ENCODE measurements around the gene PRKCA. TPM values are rescaled to one million over a fixed set of nuclear protein-coding genes. Genes with fewer than 3 reads are reported as not detected.

PRKCA gene
- total RNA-seq, 1 experiment from 2014 or later = 17.9 TPM

DNA sequence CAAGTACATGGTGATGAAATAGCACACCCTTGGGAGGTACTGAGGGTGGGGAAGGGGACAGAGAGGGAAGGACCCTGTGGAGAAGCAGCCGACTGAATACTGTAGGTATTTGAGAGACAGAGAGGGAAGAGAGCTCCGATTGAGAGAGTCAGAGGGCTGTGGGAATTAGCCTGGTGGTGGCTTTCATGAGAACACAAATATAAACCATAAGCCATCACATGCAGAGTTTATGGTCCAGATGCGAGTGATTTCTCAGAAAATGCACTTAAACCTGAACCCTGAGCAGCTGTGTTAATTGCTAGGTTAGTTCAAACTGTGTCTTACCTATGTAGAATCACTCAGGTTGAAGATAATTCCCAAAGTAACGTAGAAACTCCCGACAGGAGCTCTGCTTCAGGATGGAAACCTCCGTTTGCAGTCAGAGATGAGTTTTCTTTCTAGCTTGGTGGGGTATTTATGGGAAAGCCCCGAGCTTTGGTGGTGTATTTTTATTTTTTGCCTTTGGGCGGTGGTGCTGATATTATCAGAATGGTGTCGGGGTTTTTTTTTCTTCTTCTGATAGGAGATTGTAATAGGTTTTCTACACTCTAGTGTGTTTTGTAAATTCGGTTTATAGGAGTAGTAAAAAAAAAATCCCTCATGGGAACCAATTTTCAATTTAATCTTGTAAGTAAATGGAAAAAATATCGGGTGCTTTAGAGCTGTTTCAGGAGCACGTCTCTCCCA is 347.6 kb downstream of the PRKCA start:
- no peak for DNase-seq (ENCODE audit: low read depth)

DNA sequence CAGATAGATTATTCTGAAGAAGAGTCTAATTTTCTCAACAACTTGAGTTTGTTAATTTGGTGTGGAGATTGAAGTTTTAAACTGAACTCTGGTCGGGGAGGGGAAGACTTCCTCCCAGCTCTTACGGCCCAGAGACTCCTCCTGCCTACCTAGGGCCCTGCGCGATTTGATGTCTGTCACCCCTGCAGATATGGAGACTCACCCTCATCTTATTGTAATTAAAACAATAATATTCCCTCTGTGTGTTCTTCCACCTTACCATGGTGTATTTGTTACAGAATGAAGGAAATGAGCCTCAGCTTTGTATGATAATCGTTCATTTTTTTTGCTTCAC is 348.1 kb downstream of the PRKCA start:
- no peak for DNase-seq (ENCODE audit: low read depth)

DNA sequence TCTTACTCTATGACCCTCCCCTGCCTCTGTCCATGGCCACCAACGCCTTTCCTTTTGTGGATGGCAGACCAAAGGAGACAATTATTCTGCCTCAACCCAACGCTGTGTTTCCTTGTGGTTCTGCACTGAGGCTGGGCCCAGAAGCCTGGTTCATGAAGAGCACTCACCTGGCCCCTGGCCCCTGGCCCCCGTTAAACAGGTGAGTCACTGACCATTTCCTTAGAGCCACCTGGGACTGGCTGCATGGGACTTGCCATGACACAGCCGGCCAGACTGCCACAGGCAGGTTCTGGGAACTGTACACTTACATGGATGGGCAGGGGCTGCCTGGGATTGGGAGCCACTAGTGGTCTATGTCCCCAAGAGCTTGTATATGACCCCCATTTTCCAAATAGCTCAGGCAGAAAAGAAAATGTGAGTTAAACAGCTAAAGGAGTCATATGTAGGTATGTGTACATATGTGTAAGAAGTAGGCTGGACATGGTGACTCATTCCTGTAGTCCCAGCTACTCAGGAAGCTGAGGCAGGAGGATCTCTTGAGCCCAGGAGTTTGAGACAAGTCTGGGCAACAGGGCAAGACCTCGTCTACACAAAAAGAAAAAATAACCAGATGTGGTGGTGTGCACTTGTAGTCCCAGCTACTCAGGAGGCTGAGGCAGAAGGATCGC is 350.6 kb downstream of the PRKCA start:
- peak; percentile 24 for DNase-seq (ENCODE audit: low read depth)

DNA sequence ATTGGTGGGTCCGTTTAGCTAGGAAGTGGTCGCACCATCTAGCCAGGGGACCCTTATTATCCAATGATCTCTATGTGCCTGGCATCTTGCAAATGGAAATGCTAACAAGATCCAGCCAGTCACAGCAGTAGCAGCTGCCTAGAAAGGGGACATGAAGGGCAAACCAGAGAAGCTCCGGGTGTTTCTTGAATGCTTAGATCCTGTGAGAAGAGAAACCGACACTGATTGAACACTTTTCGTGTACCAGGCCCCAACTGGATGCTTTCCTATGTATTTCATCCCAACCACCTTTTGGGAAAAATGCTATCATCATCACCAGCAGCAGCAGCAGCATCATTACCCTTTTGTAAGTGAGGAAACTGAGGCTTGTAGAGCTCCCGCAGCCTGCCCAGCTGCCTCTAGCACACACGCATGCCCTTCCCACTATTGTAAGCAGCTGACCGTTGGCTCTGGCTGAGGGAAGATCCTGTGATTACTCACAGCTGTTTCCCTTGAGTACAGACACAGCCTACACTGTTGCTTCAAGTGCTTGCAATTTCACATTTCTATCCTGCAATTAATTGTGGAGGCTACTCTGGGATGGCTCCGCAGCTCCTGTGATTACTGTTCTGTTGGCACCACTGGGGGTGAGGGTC is 351.8 kb downstream of the PRKCA start:
- DNase-seq (ENCODE audit: low read depth) = no peak

DNA sequence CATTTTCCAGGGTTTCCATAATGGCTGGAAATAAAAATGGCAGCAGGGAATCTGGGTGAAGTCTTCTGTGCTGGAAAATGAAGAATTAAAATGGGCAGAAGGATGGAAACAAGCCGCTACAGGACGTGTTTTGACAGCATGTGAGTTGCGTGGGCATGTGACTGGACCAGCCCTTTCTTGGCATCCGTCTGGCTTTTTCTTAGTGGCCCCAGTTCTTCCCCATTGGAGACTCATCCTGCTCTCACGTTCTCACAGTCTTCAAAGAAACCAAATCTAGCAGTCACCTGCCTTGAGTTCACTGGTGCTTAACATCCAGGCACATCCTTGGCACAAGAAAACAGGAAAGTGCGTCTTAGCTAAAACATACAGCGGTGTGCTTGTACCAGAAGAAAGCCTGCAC is 352.4 kb downstream of the PRKCA start:
- DNase-seq (ENCODE audit: low read depth) = no peak

DNA sequence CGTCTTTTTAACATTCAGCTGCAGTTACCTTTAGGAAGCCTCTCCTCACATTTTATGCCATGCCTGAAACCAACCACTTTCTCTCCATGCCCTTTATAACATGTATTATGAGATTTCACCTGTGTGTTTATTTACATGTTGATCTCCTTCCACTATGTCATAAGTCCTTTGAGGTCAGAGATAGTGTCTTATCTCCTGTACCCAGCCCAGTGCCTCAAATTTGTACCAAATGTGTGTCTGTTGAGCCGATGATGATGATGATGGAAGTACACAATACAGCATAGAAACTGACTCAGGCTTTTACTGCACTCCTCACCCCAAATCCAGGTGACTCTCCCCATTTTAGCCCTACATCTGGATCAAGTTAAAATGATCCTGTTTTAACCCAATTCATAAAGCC is 353.0 kb downstream of the PRKCA start:
- DNase-seq (ENCODE audit: low read depth) = no peak

DNA sequence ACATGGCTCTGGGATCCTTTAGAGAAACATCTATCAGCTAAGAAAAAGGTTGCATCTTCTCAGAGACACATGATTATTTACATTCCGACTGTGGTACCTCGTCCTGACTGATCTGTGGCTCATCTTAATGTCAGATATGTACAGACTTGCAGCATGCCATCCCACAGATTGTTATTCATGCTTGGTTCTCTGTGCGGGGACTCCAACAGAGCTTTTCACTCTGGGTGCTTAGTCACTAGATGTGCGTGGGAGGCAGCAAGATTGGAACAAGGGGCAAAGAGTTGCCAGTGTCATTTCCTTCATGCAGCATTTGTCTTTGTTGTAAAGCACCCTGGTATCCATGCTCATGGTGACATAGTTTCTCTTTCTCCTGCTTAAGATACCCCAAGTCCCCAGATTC is 353.4 kb downstream of the PRKCA start:
- DNase-seq (ENCODE audit: low read depth) = peak; percentile 7

DNA sequence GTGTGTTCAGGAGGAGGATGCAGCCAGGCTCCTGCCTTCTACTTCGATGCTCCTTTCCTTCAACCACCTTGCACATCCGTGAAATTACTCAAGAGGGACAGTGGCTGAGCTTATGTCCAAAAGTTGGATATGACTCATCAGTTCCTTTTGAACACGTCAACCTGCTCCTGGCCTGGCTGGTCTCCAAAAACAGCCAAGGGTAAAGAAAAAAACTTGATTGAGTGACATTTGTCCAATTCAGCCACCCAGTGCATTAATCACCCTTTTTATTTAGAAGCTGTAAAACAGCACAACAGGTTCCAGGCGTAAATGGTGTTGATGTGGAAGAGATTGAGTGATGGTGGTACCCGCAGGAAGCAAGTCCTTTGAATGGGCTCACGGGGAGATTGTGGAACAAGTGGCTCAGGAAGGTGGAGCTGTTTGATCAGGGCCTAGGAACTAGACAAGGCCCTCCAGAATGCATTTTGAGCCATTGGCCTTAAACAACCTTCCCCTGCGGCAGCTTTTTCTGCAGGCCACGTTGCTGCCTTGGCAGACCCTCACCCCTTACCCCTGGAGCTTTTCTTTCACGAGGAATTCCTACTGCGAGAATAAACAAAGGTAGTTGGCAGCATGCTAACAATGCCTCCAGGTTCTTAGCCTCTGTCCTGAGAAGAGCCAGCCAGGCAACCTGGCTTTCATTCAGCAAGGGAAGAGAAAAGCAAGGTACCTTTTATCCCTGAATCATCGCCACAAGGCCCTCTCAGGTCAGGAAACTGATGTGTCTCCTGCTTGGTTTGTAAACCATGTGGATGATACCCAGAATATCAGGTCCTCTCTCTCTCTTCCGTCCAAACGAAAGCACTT is 359.2 kb downstream of the PRKCA start:
- DNase-seq (ENCODE audit: low read depth) = peak; percentile 92

DNA sequence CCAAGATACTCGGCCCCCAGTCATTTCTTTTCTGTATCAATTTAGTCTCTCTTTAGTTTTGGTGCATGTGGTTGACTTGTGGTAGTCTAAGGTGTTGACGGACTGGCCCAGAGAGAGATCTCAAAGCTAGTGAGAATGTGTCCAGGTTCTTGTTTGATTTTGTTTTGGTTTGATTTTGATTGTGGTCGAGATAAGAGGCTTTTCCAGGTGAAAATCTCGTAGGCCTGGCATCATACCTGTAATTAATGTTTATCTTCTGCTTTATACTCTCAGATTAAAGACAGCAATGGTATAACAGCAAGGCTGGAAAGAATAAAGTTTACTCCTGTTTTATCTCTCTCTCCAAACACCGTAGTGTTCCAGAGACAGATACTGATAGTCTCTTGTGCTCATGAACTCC is 360.1 kb downstream of the PRKCA start:
- DNase-seq (ENCODE audit: low read depth) = no peak

DNA sequence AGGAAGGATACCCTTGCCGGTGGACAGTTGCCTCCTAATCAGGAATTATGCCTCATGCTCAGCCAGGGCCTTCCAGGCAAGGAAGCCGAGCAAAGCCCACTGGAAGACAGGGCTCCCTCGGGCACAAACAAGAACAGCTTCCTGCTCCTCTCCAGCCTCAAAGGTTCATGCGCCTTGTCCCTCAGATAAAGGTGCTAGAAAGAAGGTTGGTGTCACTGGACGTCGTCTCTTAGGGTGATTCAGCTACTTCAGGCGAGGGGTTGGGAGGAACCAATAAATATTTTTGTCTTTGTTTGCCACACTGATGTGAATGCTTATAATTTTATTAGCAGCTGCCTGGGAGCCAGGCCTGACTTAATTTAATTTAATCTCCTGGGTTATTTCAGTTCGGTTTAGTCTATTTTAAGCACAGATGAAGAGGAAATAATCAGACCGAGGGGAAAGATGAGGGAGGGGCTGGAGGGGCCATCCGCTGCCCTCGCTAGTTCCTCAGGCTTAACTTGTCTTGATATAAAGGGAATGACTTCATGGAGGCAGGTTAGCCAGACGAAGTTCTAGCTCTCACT is 360.7 kb downstream of the PRKCA start:
- DNase-seq (ENCODE audit: low read depth) = no peak

DNA sequence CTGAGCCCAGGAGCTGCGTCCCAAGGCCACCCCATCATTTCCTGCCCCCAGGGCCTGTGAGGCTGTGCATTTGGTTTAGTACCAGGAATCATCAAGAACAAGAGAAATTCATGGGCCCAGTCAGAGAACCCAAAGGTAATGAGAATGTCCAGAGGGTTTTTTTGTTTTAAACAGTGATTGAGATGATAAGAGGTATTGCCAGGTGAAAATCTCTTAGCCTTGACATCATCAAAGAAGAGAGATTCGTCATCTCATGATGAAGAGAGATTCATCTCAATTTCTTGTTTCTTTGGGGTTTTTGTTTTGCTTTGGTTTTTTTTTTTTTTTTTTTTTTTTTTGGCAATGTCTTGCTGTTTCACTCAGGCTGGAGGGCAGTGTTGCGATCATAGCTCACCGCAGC is 361.9 kb downstream of the PRKCA start:
- peak; percentile 8 for DNase-seq (ENCODE audit: low read depth)

DNA sequence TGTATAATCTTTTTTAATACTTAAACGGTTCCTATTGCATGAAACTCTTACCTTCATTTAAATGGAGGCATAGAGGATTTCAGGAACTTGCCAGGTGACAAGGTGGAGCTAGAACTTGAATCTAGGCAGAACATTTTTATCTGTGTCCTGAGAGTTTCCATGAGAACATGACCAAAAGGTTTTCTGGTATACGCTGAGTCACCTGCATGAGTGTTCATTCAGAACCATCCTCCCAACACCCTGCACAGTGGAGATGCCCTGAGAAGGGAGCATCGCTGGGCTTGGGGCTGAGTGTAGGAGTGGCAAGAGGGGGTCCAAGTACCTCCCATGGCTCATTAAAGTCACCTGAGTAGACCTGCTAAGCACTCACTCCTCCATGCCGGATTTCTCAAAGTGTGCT is 362.8 kb downstream of the PRKCA start:
- DNase-seq (ENCODE audit: low read depth) = peak; percentile 22

DNA sequence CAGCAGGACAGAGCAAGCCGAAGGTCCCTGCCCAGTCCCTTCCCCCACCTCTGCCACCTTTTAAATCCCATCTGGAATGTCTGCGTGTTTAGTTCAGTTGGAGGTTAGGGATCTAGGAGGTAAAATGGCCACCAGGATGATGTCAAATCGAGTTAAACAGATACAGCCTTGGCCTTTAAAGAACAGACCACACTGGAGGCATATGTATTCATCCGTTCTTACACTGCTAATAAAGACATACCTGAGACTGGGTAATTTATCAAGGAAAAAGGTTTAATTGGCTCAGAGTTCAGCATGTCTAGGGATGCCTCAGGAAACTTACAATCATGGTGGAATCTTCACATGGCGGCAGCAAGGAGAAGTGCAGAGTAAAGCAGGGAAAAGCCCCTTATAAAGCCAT is 364.7 kb downstream of the PRKCA start:
- no peak for DNase-seq (ENCODE audit: low read depth)

DNA sequence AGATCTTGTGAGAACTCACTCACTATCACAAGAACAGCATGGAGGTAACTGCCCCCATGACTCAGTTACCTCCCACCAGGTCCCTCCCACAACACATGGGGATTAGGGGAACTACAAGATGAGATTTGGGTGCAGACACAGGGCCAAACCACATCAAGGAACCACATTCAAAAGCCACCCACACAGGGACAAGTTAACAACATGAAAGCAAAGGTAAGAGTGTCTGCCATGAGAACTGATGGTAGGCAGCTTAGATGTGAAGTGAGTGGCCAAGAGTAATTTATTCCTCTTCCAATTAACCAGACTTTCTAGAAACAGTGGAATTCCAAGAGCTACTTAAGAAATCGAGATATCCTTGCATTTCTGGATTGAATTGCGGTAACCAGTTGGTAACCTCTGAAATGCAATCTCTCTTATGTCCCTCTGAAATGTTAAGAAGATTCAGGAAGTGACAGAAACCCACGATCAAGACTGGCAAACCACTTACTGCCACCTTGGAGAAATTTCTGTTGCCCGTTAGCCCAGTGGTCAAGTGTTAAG is 365.1 kb downstream of the PRKCA start:
- DNase-seq (ENCODE audit: low read depth) = no peak

DNA sequence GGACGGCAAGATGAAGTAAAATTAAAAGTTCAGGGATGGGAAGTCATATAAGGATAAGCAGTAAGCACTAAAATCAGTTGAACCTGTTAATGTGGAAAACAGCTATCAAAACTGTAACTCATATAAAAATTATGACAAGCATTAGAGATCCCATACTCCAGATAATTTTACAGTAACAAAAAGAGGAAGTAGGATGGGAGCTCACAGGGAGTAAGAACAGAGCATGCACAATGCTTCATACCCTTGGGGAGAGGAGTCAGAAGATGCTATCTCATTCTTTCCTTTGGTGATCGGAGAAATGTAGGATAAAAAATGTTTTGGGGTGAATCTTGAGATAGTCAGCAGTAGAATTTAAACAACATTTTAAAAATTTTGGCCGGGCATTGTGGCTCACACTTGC is 367.8 kb downstream of the PRKCA start:
- no peak for DNase-seq (ENCODE audit: low read depth)

DNA sequence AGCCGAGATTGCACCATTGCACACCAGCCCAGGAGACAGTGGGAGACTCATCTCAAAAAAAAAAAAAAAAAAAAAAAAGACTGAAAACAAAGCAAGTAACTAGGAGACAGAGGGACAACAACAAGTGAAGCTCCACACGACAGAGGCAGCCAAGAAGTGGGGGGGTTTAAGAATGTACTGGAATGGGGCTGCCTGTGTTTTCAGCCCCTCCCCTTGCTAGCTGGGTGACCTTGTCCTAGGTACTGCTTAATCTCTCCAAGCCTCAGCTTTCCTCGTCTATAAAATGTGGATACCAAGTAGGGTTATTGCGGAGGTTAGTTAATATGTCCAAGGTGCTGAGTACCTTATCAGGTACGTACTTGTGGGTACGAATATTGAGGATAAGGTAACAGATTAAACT is 368.7 kb downstream of the PRKCA start:
- peak; percentile 20 for DNase-seq (ENCODE audit: low read depth)

DNA sequence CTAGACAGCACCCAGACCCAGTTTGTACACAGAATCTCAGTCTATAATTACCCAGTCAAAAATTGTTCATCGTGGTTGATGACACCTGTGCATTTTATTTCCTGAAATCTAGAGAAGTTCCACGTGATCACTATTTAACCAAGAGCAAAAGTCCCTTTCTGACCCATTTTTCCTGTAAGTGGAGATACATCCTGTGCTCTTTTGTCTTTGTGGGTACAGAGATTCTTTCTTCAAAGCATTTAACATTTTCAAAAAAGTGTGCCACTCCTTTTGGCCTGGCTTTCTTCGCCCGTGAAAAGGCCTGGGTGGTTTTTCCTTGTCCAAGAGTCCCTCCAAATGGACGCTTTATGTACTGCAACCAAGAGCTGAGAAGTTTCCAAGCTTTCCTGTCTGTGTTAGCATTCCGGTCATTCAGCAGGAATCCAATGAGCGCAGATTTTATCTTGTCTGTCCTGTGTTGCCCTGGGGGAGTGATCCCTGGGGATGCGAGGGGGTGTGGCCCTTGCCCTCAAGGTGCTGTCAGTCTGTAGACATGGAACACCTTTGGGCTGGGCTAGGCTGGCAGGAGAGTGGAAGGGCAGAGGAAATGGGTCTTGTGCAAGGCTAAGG is 371.4 kb downstream of the PRKCA start:
- peak; percentile 62 for DNase-seq (ENCODE audit: low read depth)

DNA sequence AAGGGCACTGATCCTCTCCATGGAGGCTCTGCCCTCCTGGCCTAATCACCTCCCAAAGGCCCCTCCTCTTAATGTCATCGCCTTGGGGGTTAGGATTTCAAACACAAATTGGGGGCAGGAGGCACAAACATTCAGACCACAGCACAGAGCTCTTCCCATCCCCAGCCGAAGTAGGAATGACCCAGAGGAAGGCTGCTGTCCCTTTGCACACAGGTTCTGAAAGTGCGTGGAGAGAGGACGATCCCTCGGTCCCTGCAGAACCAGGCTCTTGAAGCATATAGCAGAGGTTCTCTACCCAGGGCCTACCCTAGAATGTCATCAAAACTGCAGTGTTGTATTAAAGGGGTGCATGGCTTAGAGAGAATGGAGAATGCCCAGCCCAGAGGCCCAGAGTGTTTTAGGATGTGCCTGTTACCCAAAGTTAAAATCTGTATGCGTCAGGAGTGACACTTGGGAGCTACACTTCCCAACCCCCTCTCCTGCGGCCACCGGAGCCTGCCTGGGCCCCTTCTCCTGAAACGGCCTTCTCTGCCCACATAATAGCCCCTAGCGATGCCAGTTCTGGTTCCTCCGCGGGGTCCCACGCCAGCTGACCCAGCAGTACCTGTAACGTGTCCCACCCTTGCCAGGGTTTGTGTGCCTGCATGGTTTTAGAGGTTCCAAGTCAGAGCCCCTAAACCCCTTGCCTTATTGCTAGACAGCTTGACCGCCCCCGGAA is 373.0 kb downstream of the PRKCA start:
- no peak for DNase-seq (ENCODE audit: low read depth)

DNA sequence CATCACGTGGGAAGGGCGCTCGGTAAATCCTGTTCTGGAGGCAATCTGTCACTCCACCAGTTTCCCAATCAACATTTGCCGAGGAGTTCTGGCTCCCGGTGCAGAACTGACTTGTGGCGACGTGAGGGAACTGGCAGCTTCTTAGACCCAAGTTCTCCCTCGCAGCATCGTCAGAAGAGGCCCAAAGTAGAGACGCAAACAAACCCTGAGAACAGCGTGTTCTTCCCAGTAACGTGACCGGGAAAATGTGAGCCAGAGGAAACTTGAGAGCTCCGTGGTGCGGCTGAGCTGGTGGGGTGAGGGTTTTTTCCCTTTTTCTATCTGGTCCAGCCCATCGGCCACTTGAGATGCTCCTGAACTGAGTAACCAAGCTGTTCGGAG is 373.6 kb downstream of the PRKCA start:
- DNase-seq (ENCODE audit: low read depth) = no peak

DNA sequence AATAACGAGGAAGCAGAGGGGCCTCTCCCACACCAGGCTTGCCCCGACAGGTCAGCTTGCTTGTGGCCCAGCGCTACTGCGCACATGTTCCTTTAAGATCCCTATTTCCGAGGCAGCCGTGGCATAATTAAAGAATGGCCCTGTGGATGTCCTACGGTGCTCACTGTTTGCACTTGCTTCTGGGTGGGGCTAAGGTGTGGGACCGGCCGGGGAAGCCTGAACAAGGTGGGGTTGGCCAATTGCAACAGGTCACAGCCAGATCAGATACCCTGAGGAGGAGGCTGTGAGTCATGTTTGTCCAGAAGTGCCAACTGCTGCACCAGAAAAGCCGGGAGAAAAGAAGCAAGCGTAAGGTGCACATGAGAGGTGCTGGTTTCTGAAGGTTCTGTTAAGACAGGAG is 374.0 kb downstream of the PRKCA start:
- DNase-seq (ENCODE audit: low read depth) = no peak

Measured in M059J (cell line).